Right atrium auricular region (tissue), 2 donors: ENCODE data around the gene LDB3. TPM values are rescaled to one million over a fixed set of nuclear protein-coding genes. Genes with fewer than 3 reads are reported as not detected.

Experiments
- DNase-seq: peaks from one replicate; pipeline ENCODE4 v3.0.0-alpha.2; 2019; ENCODE audit warnings: low spot score
- H3K27ac ChIP-seq, 2 donors: fragments of 200-600 bp; sonication (generic); 1 replicate in 1 of 2; 2 replicates in 1 of 2; pipeline ENCODE4 v1.5.1; 2016 to 2019
- H3K27me3 ChIP-seq, 2 donors: fragments of 200-600 bp; sonication (generic); one replicate each; pipeline versions ENCODE4 v1.5.1 to v1.6.0; 2017 to 2019
- H3K36me3 ChIP-seq: fragments of 200-600 bp; sonication (generic); one replicate; pipeline ENCODE4 v1.5.1; 2016
- H3K4me1 ChIP-seq, 2 donors: fragments of 200-600 bp; sonication (generic); one replicate each; pipeline versions ENCODE4 v1.5.1 to v1.6.0; 2017 to 2019
- H3K4me3 ChIP-seq, 2 donors: fragments of 200-600 bp; sonication (generic); 1 replicate in 1 of 2; 2 replicates in 1 of 2; pipeline ENCODE4 v1.5.1; 2017 to 2019; ENCODE audit warnings: mild to moderate bottlenecking in 1 of 2, moderate library complexity in 1 of 2
- H3K9me3 ChIP-seq, 2 donors: fragments of 200-600 bp; sonication (generic); one replicate each; pipeline ENCODE4 v1.5.1; 2019
- CTCF ChIP-seq, 2 donors: fragments of 200-600 bp; sonication (generic); IDR thresholded peaks; one replicate each; pipeline ENCODE4 v1.5.1; 2019; ENCODE audit warnings: antibody characterized with exemption in 2 of 2
- total RNA-seq, 2 donors: library from RNA; depleted of rRNA; stranded (reverse); fragments of >200 nt; gene quantifications; one replicate each; pipeline ENCODE4 v1.1.0, GENCODE V29; 2016

LDB3 gene
- total RNA-seq, 2 donors from 2014 or later = 448 to 908 TPM

- H3K4me1 ChIP-seq = peaks cover 0 to 56% of the 10 kb centered on the region in 2 donors
- TF ChIP-seq CTCF (IDR thresholded peaks at IDR 0.05) = no peak
- H3K36me3 ChIP-seq = peaks cover 68% of the 10 kb centered on the region
- H3K9me3 ChIP-seq = no peaks in the 10 kb centered on the region
- DNase-seq = no peak
- H3K4me3 ChIP-seq = no peak overlapping the region
- no peaks in the 10 kb centered on the region for H3K27me3 ChIP-seq
- peak overlapping the region in 1 of 2 donors; percentile 16 for H3K27ac ChIP-seq
These were observed 38.1 kb downstream of the LDB3 start for GRCh38 chr10:86706401-86706841.

DNA sequence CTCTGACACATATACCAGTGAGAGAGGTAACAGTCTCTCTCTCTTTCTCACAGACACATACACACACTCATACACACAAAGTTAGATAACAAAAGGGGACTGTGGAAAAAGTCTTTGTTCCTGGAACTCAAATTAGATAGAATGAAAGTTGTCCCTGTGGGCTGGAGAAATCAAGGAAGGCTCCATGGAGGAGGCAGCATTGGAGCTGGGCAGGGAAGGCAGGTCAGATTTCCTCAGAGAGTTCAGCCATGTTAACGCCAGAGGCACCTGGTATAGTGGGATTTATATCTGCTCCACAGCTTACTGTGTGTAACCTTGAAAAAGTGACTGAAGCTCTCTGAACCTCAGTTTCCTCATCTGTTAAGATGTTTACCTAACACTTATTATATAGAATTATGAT is 38.7 kb downstream of the LDB3 start:
- H3K4me1 ChIP-seq = peaks cover 0 to 59% of the 10 kb centered on the region in 2 donors
- no peak for DNase-seq

DNA sequence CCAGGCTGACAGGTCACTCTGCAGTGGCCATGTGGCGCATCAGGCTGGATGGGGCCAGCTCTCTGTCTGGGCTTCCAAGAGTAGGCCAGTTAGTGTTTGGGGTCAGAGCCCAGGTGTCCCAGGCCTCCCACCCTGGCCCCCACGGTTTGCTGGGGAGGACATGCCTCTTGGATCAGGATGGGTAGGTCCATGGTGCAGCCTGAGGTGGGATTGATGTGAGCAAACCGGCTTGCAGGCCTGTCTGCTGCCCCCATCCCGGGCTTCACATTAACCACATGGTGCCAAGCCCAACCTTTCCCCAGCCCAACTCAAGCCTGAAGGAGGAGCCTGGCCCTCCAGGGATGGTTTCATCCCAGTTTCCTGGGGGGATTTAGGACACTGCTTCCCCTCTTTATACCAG is 39.2 kb downstream of the LDB3 start:
- DNase-seq = no peak
- no peak overlapping the region for H3K27ac ChIP-seq

More for the DNA sequence above, 38.7 kb downstream of the LDB3 start:
- Histone ChIP-seq H3K36me3 (peaks cover 62% of the 10 kb centered on the region), H3K4me3 (no peak overlapping the region), H3K27ac (peak overlapping the region in 1 of 2 donors; percentile 10), H3K9me3 (no peaks in the 10 kb centered on the region), H3K27me3 (no peaks in the 10 kb centered on the region)
- TF ChIP-seq CTCF (IDR thresholded peaks at IDR 0.05) = no peak

DNA sequence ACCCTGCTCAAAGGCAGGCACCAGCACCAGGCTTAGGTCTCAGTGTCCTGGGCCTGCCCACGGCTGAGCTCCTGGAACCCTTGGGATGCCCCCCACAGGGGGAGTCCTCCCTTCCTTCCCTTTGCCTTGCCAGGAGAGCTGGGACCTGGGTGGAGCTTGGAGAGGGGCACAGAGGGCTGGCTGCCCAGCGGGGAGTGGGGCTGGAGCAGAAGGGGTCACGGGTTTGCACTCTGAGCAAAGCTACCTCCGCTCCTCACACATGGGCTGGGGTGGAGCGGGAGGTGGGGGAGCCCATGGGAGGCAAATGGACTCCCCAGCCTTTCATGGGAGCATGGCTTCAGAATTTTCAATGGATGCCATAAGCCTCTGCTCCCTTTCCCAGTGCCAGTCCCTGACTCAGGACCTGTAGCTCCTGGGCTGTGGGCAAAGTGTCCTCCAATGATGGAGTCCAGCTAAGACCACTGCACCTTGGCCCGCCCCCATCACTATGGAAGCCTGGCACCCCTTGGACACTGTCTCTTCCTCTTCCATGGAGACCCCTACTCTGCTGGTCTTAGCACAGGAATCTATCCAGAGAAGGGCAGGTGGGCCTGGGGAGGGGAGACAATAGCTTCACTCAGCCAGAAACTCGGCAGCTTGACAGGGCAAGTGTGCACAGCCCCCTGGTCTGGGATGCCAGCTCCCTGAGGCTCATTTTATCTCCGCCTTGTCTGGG is 39.9 kb downstream of the LDB3 start:
- Histone ChIP-seq H3K36me3 (peaks cover 58% of the 10 kb centered on the region), H3K4me1 (peaks cover 0 to 68% of the 10 kb centered on the region in 2 donors), H3K4me3 (no peak overlapping the region), H3K27me3 (no peaks in the 10 kb centered on the region), H3K9me3 (no peaks in the 10 kb centered on the region), H3K27ac (peak overlapping the region; percentile 42 to 96)
- no peak for DNase-seq
- TF ChIP-seq CTCF (IDR thresholded peaks at IDR 0.05) = no peak

More for the DNA sequence above, 39.2 kb downstream of the LDB3 start:
- Histone ChIP-seq H3K27me3 (no peaks in the 10 kb centered on the region), H3K36me3 (peaks cover 62% of the 10 kb centered on the region), H3K4me3 (no peak overlapping the region), H3K9me3 (no peaks in the 10 kb centered on the region), H3K4me1 (peaks cover 0 to 64% of the 10 kb centered on the region in 2 donors)
- no peak for TF ChIP-seq CTCF (IDR thresholded peaks at IDR 0.05)

DNA sequence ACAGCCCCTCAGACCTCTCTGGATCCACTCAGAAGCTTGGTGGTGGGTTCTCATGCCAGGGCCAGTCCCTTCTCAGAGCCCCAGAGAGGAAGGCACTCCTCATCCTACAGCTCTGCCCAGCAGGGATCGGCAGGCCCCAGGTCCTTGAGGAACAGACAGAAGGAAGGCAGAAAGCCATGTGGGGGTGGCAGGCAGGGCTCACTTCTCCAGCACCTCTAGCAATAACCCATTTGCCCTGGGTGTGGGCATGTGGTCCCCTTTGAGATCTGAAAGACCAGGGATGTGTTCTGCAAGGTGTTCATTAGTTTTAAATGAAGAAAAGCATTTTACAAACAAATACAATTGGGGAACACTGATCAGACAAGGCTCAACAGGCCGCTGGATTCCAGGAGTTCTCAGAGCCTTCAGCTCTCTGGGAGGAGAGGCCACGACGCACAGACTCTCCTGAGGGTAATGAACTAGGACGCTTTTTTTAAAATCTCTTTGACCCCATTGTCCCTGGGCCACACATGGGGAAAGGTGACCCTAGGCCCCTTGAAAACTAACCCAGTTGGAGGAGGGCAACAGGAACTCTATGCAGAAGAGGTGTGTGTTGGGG is 40.6 kb downstream of the LDB3 start:
- peaks cover 58% of the 10 kb centered on the region for H3K36me3 ChIP-seq
- no peaks in the 10 kb centered on the region for H3K9me3 ChIP-seq
- peaks cover 0 to 68% of the 10 kb centered on the region in 2 donors for H3K4me1 ChIP-seq
- peak overlapping the region; percentile 42 to 96 for H3K27ac ChIP-seq
- H3K4me3 ChIP-seq = no peak overlapping the region
- H3K27me3 ChIP-seq = no peaks in the 10 kb centered on the region
- DNase-seq = no peak
- TF ChIP-seq CTCF (IDR thresholded peaks at IDR 0.05) = no peak
